ENCODE data around the gene MYO5C. TPM values are rescaled to one million over a fixed set of nuclear protein-coding genes. Genes with fewer than 3 reads are reported as not detected.
A peak's percentile ranks its signal among the peaks of the same experiment; 100 is the strongest.

The MYO5C gene
- total and polyA plus RNA-seq, 3 donors from 2014 or later, result 9.3 to 47.6 (median 40.0) TPM

DNA sequence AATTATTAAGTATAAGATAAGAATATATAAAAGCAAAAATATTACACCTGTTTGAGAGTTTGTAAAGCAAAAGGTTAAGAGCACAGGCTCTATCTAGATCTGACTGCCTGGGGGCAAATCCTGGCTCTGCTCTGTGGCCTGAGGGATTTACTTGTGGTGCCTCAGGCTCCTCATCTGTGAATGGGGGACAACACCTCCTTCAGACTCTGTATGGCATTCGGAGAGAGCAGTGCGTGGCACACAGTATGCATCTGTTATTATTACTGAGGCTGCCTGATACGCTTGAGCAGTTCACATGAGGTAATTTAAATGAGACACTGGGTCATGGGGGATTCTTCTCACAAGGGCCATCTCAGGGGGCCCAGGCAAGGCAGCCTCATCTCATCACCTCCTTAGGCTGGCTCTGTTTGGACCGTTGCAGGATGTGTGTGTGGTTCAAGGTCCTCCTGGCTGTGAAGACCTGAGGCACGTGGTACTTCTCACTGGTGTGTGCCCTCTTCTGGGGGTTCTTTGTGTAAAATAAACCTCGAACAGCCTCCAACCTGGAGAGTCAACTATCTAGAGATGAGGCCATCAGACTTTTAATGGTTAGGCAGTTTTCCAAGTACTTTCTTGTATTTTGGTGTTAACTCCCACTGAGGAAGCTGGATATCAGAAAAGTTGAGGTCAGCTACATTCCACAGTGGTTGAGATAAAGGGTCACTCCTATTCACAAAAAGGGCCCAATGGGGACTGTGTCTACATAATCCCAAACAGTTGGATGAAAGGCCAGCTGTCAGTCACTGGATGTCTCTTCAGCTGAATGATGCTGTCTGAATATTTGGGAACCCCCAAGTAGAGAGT is 113.4 kb downstream of the MYO5C start:
- Histone ChIP-seq H3K4me3 (no peak overlapping the region), H3K27me3 (no peaks in the 10 kb centered on the region), H3K27ac (peak overlapping the region in 1 of 2 donors; percentile 27), H3K36me3 (ENCODE audit: low read depth, missing control alignments) (no peaks in the 10 kb centered on the region), H3K9me3 (no peaks in the 10 kb centered on the region), H3K4me1 (peaks cover 49% of the 10 kb centered on the region)
- WGBS, 2 donors, result 72 to 82% methylated on average over 3 to 6 of the region's 6 CpGs
- TF ChIP-seq, protein P1, sequence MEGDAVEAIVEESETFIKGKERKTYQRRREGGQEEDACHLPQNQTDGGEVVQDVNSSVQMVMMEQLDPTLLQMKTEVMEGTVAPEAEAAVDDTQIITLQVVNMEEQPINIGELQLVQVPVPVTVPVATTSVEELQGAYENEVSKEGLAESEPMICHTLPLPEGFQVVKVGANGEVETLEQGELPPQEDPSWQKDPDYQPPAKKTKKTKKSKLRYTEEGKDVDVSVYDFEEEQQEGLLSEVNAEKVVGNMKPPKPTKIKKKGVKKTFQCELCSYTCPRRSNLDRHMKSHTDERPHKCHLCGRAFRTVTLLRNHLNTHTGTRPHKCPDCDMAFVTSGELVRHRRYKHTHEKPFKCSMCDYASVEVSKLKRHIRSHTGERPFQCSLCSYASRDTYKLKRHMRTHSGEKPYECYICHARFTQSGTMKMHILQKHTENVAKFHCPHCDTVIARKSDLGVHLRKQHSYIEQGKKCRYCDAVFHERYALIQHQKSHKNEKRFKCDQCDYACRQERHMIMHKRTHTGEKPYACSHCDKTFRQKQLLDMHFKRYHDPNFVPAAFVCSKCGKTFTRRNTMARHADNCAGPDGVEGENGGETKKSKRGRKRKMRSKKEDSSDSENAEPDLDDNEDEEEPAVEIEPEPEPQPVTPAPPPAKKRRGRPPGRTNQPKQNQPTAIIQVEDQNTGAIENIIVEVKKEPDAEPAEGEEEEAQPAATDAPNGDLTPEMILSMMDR (IDR thresholded peaks at IDR 0.05), result no peak
- TF ChIP-seq POLR2A (IDR thresholded peaks at IDR 0.05), result no peak
- intact Hi-C loops (cut with DNase I; ENCODE audit: low total_unique reads), result no loop called here
- DNase-seq, result no peak

DNA sequence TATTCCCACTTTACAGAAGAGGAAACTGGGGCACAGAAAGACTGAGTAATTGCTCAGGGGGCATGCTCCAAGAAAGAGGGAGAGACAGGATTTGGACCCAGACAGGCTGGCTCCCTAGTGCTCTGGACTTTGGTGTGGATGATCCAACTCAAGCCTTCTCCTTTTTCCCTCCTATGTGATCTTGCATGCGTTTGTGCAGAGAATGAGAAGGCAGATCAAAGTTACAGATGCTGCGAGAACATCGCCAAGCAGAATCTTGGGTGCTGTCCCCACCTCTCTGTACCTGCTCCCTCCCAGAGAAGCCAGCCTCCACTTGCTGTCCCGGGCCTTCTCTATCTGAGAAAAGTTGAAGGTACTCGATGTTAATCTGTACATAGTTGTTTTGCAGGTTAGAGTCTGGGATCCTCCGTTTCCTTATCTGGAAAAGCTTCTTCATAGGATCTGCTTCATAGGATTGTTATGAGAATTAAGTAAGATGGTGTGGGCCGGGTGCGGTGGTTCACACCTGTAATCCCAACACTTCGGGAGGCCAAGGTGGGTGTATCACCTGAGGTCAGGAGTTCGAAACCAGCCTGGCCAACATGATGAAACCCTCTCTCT is 114.7 kb downstream of the MYO5C start:
- WGBS, 2 donors, result 43 to 63% methylated on average over 10 of the region's 10 CpGs
- TF ChIP-seq, protein P1 (IDR thresholded peaks at IDR 0.05), result no peak

DNA sequence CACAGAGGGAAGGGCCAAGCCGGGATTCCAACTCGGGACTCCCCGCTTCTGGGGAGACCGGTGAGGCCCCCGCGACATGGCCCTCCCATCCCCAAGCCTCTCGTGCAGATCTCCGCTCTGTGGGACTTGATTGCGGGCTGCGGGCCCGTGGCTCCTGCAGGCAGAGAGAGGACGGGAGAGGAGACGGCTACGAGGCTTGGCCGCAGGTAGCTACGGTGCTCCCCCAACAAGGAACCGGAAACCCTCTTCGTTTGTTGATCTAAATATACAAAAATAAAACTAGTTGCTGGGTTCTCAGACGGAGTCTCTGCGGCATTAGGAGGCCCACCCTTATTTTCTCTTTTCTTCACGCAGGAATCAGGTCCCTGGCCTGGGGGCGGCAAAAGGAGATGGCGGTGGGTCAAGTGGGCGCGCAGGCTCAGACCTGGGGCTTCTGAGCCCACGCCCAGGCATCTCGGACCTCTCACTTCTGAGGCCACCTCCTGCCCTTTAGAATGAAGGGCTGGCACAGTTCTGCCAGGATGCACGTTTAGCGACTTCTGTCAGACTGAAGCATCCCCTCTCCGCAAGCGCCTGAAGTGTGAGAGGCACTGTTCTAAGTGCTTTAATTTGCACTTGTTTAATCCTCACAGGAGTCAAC is 115.3 kb downstream of the MYO5C start:
- WGBS, 2 donors, result 6 to 10% methylated on average over 17 to 31 of the region's 31 CpGs
- H3K27me3 ChIP-seq, result no peaks in the 10 kb centered on the region
- H3K27ac ChIP-seq, result peak overlapping the region; percentile 92 to 98
- peaks cover 31% of the 10 kb centered on the region for H3K4me1 ChIP-seq
- no peaks in the 10 kb centered on the region for H3K9me3 ChIP-seq
- TF ChIP-seq POLR2A (IDR thresholded peaks at IDR 0.05), result no peak
- TF ChIP-seq, protein P1 (IDR thresholded peaks at IDR 0.05), result no peak
- H3K4me3 ChIP-seq, result peak overlapping the region; percentile 70 to 85
- no peaks in the 10 kb centered on the region for H3K36me3 ChIP-seq (ENCODE audit: low read depth, missing control alignments)
- intact Hi-C loops (cut with DNase I; ENCODE audit: low total_unique reads), result no loop called here
- no peak for DNase-seq

More for the DNA sequence above, 114.7 kb downstream of the MYO5C start:
- Histone ChIP-seq H3K4me3 (peak overlapping the region in 1 of 2 donors; percentile 70), H3K4me1 (peaks cover 38% of the 10 kb centered on the region), H3K36me3 (ENCODE audit: low read depth, missing control alignments) (no peaks in the 10 kb centered on the region), H3K9me3 (no peaks in the 10 kb centered on the region), H3K27me3 (no peaks in the 10 kb centered on the region), H3K27ac (peak overlapping the region; percentile 92 to 98)
- intact Hi-C loops (cut with DNase I; ENCODE audit: low total_unique reads), result no loop called here
- DNase-seq, result no peak

DNA sequence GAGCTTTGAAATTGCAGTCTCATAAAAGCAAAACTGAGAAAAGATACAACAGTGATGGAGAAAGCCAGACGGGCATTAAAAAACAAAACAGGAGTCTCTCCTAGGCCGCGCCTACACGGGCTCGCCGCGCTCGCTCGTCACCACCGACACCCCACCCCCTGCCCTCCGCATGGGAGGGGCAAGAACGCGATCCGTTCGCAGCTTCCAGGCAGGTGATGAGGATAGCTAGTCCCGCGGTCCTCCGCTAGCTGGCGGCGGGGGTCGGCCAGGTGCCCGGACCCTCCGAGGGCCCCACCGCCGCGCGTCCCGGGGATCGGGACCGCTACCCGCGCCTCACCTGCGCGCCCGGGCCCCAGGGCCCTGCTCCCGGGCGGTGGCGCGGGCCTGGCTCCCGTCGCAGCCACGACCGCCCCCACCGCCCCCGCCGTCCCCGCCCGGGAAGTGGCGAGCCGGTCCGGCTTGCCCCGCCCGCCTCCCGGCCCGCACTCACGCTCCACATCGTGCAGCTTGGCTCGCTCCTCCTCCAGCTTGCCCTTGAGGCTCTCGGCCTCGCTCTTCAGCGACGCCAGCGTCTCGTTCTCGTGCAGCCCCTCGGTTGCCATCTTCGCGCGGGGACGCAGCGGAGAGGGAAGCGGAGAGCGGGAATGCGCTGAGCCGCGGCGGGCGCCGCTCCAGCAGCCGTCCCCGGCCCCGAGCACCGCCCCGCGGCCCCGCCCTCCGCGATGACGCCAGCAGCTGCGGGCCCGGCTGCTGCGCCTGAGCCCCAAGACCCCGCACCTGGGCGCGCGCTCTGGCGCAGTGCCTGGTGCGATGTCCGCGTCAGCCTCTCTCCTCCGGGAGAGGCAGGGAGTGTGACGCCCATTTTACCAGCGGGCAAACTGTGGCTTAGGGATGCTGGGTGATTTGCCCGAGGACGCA is 116.1 kb downstream of the MYO5C start:
- 0 to 1% methylated on average over 42 of the region's 105 CpGs for WGBS, 2 donors
- intact Hi-C loops (cut with DNase I; ENCODE audit: low total_unique reads), result no loop called here
- Histone ChIP-seq H3K27ac (peak overlapping the region; percentile 92 to 98), H3K36me3 (ENCODE audit: low read depth, missing control alignments) (no peaks in the 10 kb centered on the region), H3K27me3 (no peaks in the 10 kb centered on the region), H3K4me3 (peak overlapping the region; percentile 70 to 85), H3K4me1 (peaks cover 27% of the 10 kb centered on the region), H3K9me3 (no peaks in the 10 kb centered on the region)
- TF ChIP-seq POLR2A (IDR thresholded peaks at IDR 0.05), result no peak
- TF ChIP-seq, protein P1 (IDR thresholded peaks at IDR 0.05), result no peak
- DNase-seq, result peak; percentile 92

Measured in testis (tissue), 3 donors.